ENCODE data around the gene LUM.

GRCh38 chr12:91142221-91142631, 30.9 kb upstream of the LUM start:
- TF ChIP-seq CTCF (IDR thresholded peaks at IDR 0.05 in 4 of 5, conservative IDR thresholded peaks at IDR 0.05 in 1 of 5): no peak
- no peak for TF ChIP-seq POLR2A (IDR thresholded peaks at IDR 0.05)

All from gastrocnemius medialis (tissue), 4 donors.